Astrocyte of the spinal cord (primary cell): ENCODE measurements around the gene GOLGA8J.
"Not testable (repeated sequence)": the region's sequence is repeated elsewhere in the genome, so short reads cannot be mapped to it uniquely, and the experiment has no call there.

ENCODE experiments used
- DNase-seq: peaks from one replicate; pipeline ENCODE4 v3.0.0; 2011; ENCODE audit warnings: low read depth, low spot score
- H3K4me3 ChIP-seq: 2 replicates; pipeline ENCODE4 v1.5.1; 2011; ENCODE audit warnings: low read depth, mild to moderate bottlenecking, low read length, moderate library complexity
- in situ Hi-C: cut with HindIII; loops from 2 replicates; pipeline ENCODE4 v1.10.0; 2017; ENCODE audit warnings: low sequenced_read_pairs
- TF ChIP-seq, protein P1 (sequence below): IDR thresholded peaks from 2 replicates; pipeline ENCODE4 v1.5.1; 2012; ENCODE audit warnings: low read depth, mild to moderate bottlenecking, low read length, inconsistent platforms

The GOLGA8J gene

DNA sequence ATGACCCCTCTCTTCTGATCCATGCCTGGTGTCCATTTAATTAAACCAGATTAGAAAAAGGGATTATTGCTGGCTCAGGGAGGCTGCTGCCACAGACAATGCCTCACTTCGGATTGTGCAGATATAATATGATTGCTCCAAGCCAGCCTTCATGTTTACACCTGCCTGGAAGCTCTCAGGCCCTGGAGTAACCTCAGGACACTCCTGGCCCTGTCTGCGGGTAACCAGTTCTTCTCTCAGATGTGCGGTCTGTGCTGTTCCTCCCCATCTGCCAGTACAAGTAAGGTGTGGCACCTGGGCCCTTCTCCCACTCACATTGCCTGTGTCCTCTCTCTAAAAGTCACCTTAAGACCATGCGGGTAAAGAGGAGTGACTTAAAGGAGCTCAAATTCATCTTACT is 8.8 kb upstream of the GOLGA8J start:
- TF ChIP-seq, protein P1, sequence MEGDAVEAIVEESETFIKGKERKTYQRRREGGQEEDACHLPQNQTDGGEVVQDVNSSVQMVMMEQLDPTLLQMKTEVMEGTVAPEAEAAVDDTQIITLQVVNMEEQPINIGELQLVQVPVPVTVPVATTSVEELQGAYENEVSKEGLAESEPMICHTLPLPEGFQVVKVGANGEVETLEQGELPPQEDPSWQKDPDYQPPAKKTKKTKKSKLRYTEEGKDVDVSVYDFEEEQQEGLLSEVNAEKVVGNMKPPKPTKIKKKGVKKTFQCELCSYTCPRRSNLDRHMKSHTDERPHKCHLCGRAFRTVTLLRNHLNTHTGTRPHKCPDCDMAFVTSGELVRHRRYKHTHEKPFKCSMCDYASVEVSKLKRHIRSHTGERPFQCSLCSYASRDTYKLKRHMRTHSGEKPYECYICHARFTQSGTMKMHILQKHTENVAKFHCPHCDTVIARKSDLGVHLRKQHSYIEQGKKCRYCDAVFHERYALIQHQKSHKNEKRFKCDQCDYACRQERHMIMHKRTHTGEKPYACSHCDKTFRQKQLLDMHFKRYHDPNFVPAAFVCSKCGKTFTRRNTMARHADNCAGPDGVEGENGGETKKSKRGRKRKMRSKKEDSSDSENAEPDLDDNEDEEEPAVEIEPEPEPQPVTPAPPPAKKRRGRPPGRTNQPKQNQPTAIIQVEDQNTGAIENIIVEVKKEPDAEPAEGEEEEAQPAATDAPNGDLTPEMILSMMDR = no peak
- DNase-seq = no peak
- in situ Hi-C loops = no loop called here
- no peak overlapping the region for H3K4me3 ChIP-seq

DNA sequence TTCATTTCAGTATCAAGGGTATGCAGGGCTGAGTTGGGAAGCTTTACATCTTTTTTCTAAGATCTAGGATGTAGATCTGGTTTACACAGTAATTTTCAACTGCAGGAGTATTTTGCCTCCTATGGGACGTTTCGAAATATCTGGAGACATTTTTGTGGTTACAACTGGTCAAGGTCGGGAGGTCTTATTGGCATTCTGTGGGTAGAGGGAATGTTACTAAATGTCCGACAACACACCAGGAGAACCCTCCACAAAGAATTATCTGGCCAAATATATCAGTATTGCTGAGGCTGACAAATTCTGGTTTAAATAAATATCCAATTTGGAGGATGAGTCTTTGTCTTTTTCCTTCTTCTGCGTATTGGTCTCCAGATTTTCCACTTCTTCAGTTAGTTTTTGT is 1.9 kb upstream of the GOLGA8J start:
- in situ Hi-C loops, H3K4me3 ChIP-seq: not testable (repeated sequence)
- DNase-seq = peak; percentile 68

DNA sequence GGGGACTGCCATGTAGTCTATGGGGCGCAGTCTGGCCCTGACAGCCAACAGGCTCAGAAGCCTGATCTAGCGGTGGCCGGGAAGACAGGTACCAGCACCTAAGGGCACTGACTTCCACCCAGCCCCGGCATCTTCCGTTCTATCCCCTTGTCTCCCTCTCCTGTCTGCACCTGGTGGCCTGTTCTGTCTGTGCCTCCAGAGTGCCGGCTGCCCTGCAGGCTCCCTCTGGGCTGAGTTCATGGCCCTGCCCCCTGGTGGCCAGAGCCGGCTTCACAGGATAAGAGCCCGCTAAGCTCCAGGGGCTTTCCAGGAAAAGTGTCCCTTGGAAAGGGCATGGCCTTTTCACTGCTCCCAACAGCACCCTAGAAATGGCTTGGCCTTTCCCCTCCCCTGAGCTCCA is 15.1 kb downstream of the GOLGA8J start:
- in situ Hi-C loops, H3K4me3 ChIP-seq, DNase-seq: not testable (repeated sequence)

DNA sequence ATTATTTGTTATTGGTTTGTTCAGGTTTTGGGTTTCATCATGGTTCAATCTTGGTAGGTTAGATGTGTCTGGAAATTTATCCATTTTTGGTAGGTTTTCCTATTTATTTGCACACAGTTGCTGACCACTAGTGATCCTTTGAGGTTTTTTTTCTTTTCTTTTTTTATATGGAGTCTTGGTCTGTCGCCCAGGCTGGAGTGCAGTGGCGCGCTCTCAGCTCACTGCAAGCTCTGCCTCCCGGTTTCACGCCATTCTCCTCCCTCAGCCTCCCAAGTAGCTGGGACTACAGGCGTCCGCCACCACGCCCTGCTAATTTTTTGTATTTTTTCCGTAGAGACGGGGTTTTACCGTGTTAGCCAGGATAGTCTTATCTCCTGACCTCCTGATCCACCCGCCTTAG is 20.1 kb downstream of the GOLGA8J start:
- DNase-seq, H3K4me3 ChIP-seq, in situ Hi-C loops: not testable (repeated sequence)

DNA sequence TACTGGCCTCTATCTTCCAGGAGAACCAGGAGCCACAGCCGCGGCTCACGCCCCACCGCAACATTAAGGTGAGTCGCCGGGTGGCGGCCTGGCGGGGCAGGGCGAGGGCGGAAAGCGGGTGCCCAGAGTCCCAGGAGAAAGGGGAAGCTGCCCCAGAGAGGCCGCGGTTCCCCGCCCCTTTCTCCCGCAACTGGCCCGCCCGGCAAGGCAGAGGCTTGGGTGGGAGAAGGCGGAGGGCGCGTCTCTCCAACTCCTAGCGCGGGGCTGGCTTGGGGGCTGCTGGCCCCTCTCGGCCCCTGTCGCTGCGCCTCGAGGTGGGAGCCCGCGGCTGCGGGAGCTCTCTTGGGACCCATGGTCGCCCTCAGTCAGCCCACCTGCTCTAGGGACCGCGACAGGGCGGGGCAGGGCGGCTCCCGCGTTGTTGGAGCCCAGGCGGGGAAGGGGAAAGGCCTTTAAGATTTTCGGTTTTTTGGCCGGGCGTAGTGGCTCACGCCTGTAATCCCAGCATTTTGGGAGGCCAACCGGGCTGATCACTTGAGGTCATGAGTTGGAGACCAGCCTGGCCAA is 21.3 kb downstream of the GOLGA8J start:
- H3K4me3 ChIP-seq = peak overlapping the region; percentile 29
- DNase-seq, in situ Hi-C loops: not testable (repeated sequence)

DNA sequence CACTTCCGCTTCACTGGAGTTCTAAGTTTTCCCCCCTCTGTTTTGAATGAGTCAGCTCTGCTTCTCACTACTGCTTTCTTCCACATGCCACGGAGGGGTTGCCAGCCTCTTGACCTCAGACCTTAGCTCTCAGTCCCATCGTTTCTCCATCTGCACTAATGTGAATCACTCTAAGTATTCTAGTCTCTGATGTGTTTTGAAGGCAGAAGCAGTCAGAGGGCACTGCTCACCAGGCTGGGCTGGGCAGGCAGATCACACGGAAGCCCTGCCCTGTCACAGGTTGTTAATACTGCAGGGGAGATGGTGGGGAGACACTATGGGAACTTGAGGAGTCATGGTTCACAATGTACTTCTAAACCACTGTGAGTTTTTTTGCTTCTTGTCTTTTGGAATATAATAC is 27.8 kb downstream of the GOLGA8J start:
- DNase-seq, H3K4me3 ChIP-seq, in situ Hi-C loops: not testable (repeated sequence)

DNA sequence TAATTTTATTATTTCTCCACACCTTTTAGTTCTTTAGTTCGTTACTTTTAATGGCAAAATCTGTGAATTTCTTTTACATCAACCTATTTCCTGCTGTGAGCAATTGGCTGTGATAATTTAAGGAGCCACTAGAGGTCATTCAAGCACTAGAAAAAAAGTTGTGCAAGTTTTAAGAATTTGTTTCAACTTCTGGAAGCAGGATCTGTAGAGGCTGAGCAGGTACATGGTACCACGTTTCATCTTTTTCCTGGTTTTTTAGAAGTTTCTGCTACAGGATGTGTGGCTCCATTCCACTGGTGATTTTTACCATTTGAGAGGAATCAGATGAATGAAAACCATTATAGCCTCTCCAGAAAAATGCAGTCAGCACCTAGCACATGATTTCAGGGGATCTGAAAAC is 47.3 kb downstream of the GOLGA8J start:
- DNase-seq = peak; percentile 0
- in situ Hi-C loops, H3K4me3 ChIP-seq: not testable (repeated sequence)

DNA sequence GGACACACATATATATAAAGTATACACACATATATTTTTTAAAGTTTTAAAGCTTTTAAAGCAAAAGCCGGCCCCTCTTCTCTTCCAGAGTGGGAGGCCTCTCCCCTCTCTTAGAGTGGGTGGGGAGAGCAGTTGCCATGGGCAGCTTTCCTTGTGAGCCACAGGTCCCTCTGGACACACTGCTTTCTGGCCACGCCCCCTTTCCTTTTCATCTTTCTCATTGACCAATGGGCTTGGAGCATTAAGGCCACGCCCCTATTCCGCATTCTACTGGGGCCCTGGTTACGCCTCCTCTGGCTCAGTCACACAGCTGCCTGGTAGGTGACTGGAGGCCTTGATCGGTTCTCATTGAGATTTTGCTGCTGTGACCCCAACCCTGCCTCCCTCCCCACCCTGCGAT is 52.0 kb downstream of the GOLGA8J start, which contains the start of gene GOLGA8T:
GOLGA8T (plus strand) TSS at position 301 of the 400 bp plus-strand sequence; CDS start at position 399, 98 bp downstream.
- in situ Hi-C loops, H3K4me3 ChIP-seq: not testable (repeated sequence)

More for the DNA sequence above, 52.0 kb downstream of the GOLGA8J start, which contains the start of gene GOLGA8T:
- DNase-seq = not testable (repeated sequence)
